SK-N-DZ (cell line): Measurements from ENCODE around the gene PPFIBP1.

Experiments used
- DNase-seq: peaks from one replicate; pipeline ENCODE4 v3.0.0-alpha.2; 2015; ENCODE audit warnings: low spot score

Gene PPFIBP1

GRCh38 chr12:27511723-27512045 is 12.3 kb upstream of the PPFIBP1 start:
- DNase-seq: no peak

- no peak for DNase-seq
Observed at GRCh38 chr12:27513155-27513824, 10.7 kb upstream of the PPFIBP1 start.

DNA sequence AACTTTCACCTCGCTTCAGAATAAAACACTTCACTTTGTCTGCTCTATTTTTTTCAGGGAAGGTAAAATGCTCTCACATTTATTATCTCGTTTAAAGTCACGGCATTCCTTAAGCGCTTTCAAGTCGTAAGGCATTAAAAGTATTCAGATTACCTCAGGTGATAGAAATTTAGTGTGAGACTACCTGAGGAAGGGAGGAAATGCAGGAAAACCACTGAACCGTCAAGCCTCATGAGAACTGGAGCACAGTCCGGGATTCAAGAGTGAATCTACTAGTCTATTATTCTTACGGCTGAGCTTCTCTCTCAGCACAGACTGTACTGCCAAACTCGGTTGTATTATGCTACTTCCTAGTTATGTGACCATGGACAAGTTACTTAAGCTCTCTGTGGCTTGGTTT is 8.3 kb upstream of the PPFIBP1 start:
- no peak for DNase-seq

GRCh38 chr12:27516625-27517024 is 7.4 kb upstream of the PPFIBP1 start:
- DNase-seq: no peak

DNA sequence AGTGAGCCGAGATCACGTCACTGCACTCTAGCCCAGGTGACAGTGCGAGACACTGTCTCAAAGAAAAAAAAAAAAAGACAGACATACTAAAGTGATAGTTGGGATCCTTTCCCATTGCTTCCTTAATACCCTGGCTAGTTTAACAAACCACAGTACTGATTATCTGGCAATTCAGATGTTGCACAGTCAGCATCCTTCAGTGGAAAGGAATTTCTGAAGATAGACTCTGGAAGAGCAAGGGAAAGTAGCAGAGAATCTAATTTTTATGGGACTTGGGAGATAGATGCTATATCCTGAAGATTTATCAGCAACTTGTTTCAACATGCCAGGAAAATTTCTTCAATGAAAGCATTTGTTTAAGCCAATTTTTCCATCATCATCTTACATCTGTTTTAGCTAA is 6.5 kb upstream of the PPFIBP1 start:
- DNase-seq: no peak

DNA sequence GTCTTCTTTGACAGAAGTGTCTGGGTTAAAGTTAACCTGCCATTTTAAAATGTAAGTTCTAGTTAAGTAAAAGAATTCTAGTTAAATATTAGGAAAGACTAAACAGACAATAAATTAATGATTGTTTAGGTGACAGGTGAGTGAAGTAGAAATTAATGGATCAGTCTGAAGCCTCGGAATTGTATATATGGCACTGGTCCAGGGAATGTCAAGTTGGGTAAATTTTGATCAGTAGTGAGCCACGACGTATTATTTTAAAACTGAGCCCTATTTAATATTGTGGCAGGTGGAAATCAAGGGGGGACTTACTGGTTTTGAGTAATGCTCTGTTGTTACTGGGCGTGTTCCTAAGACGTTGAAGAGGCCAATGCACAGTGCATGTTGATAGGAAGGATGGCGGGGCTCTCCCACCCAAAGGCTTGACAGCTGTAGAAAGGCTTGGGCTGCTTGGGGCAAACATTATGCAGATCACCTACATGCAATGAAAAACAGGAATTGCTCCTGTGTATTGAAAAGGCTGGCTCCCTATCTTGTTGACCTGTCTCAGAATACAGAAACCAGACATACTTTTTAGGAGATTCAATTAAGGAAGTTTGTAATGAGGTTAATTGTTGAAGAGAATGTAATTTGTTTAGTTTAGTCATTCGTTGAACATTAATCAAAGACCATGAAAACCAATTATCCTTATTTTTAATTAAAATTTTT is 5.9 kb upstream of the PPFIBP1 start:
- peak; percentile 97 for DNase-seq

DNA sequence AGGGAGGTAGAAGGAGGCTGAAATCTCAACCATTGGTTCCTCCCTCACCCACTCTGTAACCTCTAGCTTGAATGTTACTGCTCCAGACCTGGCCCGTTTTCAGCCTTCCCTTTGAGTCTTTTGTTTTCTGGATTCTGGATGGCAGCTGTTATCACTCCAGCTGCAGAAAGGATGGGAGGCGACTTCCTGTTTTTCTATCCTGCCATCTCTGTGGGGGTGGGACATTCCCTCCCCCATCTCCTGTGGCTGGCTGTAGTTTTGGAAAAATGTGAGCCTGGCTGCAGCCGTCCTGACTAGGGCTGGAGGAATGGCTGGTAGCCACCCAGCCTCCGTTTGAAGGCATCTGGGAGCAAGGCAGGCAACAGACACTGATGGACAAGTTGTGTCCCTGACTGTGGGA is 2.9 kb upstream of the PPFIBP1 start:
- peak; percentile 38 for DNase-seq

GRCh38 chr12:27521981-27522380 is 2.0 kb upstream of the PPFIBP1 start:
- peak; percentile 37 for DNase-seq

- no peak for DNase-seq
Observed at GRCh38 chr12:27523305-27523641, 733 bp upstream of the PPFIBP1 start.

DNA sequence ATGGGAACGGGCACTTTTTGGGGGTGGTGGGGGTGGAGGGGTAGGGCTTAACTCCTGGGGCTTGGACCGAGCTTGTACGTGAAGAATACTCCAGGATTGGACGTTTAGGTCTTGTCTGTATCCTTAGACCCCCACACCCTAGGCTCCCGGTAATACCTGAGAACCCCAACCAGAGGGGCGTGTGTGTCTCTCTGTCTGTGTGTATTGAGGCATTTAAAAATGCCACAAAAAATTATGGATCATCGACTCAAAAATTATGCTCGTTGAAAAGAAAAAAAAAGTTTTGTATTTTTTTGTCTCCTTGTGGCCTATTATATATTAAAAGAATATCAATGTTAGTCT is 459 bp downstream of the PPFIBP1 start:
- no peak for DNase-seq

DNA sequence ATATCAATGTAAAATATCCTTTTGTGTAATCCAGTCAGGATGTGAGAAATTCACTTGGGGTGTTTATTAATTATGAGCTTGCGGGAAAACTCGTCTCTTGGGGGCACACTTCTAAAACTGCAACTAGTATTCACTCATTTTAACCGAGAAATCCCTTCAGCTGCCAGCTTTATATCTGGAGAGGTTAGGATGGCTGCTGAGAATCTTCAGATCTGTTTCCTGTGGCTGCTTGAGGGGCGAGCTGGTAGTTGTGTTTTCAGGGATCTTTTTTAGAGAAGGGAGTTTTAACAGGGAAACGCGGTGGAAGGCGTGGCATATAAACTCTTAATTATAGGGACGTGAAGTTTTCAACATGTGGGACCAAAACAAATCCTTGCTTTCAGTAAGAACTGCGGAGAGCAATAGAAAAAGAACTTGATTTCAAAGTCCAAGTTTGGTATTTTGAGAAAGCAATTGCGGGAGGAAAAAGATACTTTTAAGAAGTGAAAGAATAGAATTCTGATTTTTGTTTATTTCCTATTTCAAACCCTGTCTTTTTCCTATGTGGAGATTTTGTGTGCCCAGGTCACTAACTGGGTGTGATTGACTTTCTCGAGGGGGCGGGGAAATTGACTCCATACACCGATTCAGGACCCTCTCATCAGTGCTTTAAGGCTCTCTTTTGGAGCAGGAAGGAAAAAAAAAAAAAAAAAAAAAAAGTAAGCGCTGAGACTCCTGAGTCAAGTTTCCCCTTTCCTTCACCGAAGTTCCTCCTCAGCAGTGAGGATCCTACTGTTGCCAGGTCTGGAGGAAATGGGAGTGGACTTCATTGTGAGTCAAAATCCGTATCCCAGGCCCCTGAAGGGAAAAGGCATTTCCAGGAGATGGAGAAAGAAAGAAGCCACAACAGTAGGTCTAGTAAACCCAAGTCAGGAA is 1.1 kb downstream of the PPFIBP1 start:
- DNase-seq: no peak

GRCh38 chr12:27527512-27527911 is 3.5 kb downstream of the PPFIBP1 start:
- no peak for DNase-seq

- DNase-seq: no peak
Observed at GRCh38 chr12:27528788-27529187, 4.8 kb downstream of the PPFIBP1 start.

DNA sequence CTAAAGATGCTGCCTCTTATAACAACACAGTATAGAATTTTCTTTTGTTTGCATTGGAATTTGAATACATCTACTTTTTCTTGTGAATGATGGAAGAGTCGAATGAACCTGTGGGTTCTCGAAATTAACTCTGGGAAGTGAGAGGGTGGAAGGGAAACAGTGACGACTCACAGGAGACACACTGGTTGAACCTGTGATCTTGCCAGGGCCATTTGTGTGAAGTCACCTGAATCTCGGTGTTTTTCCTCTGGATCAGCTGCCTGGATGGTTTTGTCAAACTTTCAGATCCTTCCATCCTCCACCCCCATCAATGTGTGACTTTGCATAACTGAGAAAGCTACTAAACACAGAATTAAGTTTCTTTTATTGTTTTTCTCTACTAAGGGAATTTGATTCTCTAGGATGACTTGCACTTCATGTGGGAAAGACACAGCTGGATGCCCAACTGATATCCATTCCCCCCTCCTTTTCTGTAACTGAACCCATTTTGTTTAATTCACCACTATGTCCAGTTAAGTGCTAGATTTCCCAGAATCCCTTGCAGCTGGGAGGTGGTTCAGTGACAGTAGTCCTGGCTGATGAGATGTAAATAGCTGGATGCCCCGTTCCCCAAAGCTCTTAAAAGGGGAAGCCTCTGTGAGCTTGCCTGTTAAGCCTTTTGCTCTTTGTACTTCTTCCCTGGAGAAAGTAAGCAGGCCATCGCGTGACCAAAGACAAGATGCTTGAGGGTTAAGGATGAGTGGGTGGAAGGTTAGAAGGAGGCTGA is 6.3 kb downstream of the PPFIBP1 start:
- no peak for DNase-seq

GRCh38 chr12:27531896-27532295 is 7.9 kb downstream of the PPFIBP1 start:
- no peak for DNase-seq

- DNase-seq: no peak
Observed at GRCh38 chr12:27534060-27534764, 10.2 kb downstream of the PPFIBP1 start.

- no peak for DNase-seq
Observed at GRCh38 chr12:27534765-27535161, 10.8 kb downstream of the PPFIBP1 start.

- DNase-seq: no peak
Observed at GRCh38 chr12:27535318-27535717, 11.3 kb downstream of the PPFIBP1 start.

- DNase-seq: no peak
Observed at GRCh38 chr12:27537855-27538675, 14.1 kb downstream of the PPFIBP1 start.

GRCh38 chr12:27539191-27539631 is 15.2 kb downstream of the PPFIBP1 start:
- no peak for DNase-seq
